ENCODE results near the gene ADCY10. TPM values are rescaled to one million over a fixed set of nuclear protein-coding genes. Genes with fewer than 3 reads are reported as not detected.
"Not testable (repeated sequence)": the region's sequence is repeated elsewhere in the genome, so short reads cannot be mapped to it uniquely, and the experiment has no call there.

ADCY10 gene
- total RNA-seq, 3 donors from 2014 or later: under 0.01 to 0.16 (median 0.15) TPM

- H3K27me3 ChIP-seq: no peaks in the 10 kb centered on the region
- intact Hi-C loops (cut with DNase I; ENCODE audit: low total_unique reads): no loop called here
- no peaks in the 10 kb centered on the region for H3K4me1 ChIP-seq
- no peak overlapping the region for H3K4me3 ChIP-seq
- no peak for TF ChIP-seq CTCF (IDR thresholded peaks at IDR 0.05)
- no peak for TF ChIP-seq POLR2AphosphoS5 (IDR thresholded peaks at IDR 0.05)
- TF ChIP-seq POLR2A (IDR thresholded peaks at IDR 0.05): no peak
- H3K36me3 ChIP-seq: no peaks in the 10 kb centered on the region
- no peak for DNase-seq (ENCODE audit: low spot score in 2 of 2)
- no peak overlapping the region for H3K27ac ChIP-seq
- no peaks in the 10 kb centered on the region for H3K9me3 ChIP-seq
Observed at GRCh38 chr1:167878372-167879160, 35.4 kb downstream of the ADCY10 start.

GRCh38 chr1:167876597-167877175, 37.2 kb downstream of the ADCY10 start:
- Histone ChIP-seq H3K4me1 (no peaks in the 10 kb centered on the region), H3K27ac (no peak overlapping the region), H3K27me3 (no peaks in the 10 kb centered on the region), H3K9me3 (no peaks in the 10 kb centered on the region), H3K4me3 (no peak overlapping the region), H3K36me3 (no peaks in the 10 kb centered on the region)
- no peak for TF ChIP-seq CTCF (IDR thresholded peaks at IDR 0.05)
- no peak for TF ChIP-seq POLR2A (IDR thresholded peaks at IDR 0.05)
- TF ChIP-seq POLR2AphosphoS5 (IDR thresholded peaks at IDR 0.05): no peak
- DNase-seq (ENCODE audit: low spot score in 2 of 2): no peak
- intact Hi-C loops (cut with DNase I; ENCODE audit: low total_unique reads): no loop called here

- Histone ChIP-seq H3K27me3 (no peaks in the 10 kb centered on the region), H3K4me3 (no peak overlapping the region), H3K9me3 (no peaks in the 10 kb centered on the region), H3K36me3 (no peaks in the 10 kb centered on the region), H3K4me1 (no peaks in the 10 kb centered on the region), H3K27ac (no peak overlapping the region)
- TF ChIP-seq POLR2A (IDR thresholded peaks at IDR 0.05): no peak
- TF ChIP-seq CTCF (IDR thresholded peaks at IDR 0.05): no peak
- no peak for TF ChIP-seq POLR2AphosphoS5 (IDR thresholded peaks at IDR 0.05)
- DNase-seq (ENCODE audit: low spot score in 2 of 2): no peak
- intact Hi-C loops (cut with DNase I; ENCODE audit: low total_unique reads): no loop called here
Observed at GRCh38 chr1:167871331-167871730, 42.6 kb downstream of the ADCY10 start.

GRCh38 chr1:167869157-167870001, 44.6 kb downstream of the ADCY10 start:
- H3K4me1 ChIP-seq; H3K9me3 ChIP-seq; H3K27me3 ChIP-seq; H3K4me3 ChIP-seq; H3K27ac ChIP-seq; DNase-seq (ENCODE audit: low spot score in 2 of 2); H3K36me3 ChIP-seq; intact Hi-C loops (cut with DNase I; ENCODE audit: low total_unique reads): not testable (repeated sequence)

GRCh38 chr1:167866739-167867414, 47.1 kb downstream of the ADCY10 start:
- intact Hi-C loops (cut with DNase I; ENCODE audit: low total_unique reads); H3K27ac ChIP-seq; H3K4me1 ChIP-seq; H3K9me3 ChIP-seq; H3K36me3 ChIP-seq; H3K4me3 ChIP-seq; DNase-seq (ENCODE audit: low spot score in 2 of 2); H3K27me3 ChIP-seq: not testable (repeated sequence)

GRCh38 chr1:167866326-167866725, 47.6 kb downstream of the ADCY10 start:
- H3K27me3 ChIP-seq; H3K27ac ChIP-seq; intact Hi-C loops (cut with DNase I; ENCODE audit: low total_unique reads); H3K9me3 ChIP-seq; H3K4me3 ChIP-seq; DNase-seq (ENCODE audit: low spot score in 2 of 2); H3K4me1 ChIP-seq; H3K36me3 ChIP-seq: not testable (repeated sequence)

GRCh38 chr1:167865804-167866308, 48.1 kb downstream of the ADCY10 start:
- H3K4me3 ChIP-seq; intact Hi-C loops (cut with DNase I; ENCODE audit: low total_unique reads); H3K36me3 ChIP-seq; H3K27me3 ChIP-seq; DNase-seq (ENCODE audit: low spot score in 2 of 2); H3K9me3 ChIP-seq; H3K27ac ChIP-seq; H3K4me1 ChIP-seq: not testable (repeated sequence)

GRCh38 chr1:167865193-167865592, 48.7 kb downstream of the ADCY10 start:
- intact Hi-C loops (cut with DNase I; ENCODE audit: low total_unique reads); H3K9me3 ChIP-seq; H3K4me1 ChIP-seq; H3K27ac ChIP-seq; H3K4me3 ChIP-seq; DNase-seq (ENCODE audit: low spot score in 2 of 2); H3K36me3 ChIP-seq; H3K27me3 ChIP-seq: not testable (repeated sequence)
